ENCODE measurements around the gene CHTOP.

CHTOP gene

GRCh38 chr1:153643100-153643499 lies 9.2 kb downstream of the CHTOP start:
- H4K91ac ChIP-seq (ENCODE audit: low read length): no peak overlapping the region
- no peak overlapping the region for H2BK12ac ChIP-seq (ENCODE audit: low read length in 2 of 2)
- WGBS: over 99% methylated on average over 7 of the region's 11 CpGs
- H3K18ac ChIP-seq (ENCODE audit: low read depth in 1 of 2, low read length in 2 of 2): no peak overlapping the region
- no peaks in the 10 kb centered on the region for H3K9me3 ChIP-seq (ENCODE audit: control insufficient read depth, low read length)
- no peak overlapping the region for H3K9ac ChIP-seq (ENCODE audit: low read length)
- H2AK5ac ChIP-seq (ENCODE audit: low read length, severe bottlenecking): no peak overlapping the region
- no peak for DNase-seq
- no peaks in the 10 kb centered on the region for H3K27me3 ChIP-seq (ENCODE audit: control insufficient read depth in 1 of 2, insufficient read depth in 1 of 2, low read length in 2 of 2)
- no peak overlapping the region for H3K4me2 ChIP-seq (ENCODE audit: low read length, poor library complexity, severe bottlenecking)
- H2AFZ ChIP-seq (ENCODE audit: low read depth, low read length): no peak overlapping the region
- H2BK15ac ChIP-seq (ENCODE audit: low read depth, poor library complexity, severe bottlenecking): no peak overlapping the region
- H2BK5ac ChIP-seq (ENCODE audit: low read depth, low read length, poor library complexity, severe bottlenecking): no peak overlapping the region
- no peak overlapping the region for H4K8ac ChIP-seq (ENCODE audit: low read length)
- H3K36me3 ChIP-seq (ENCODE audit: control insufficient read depth in 1 of 2, insufficient read depth in 2 of 2, low read depth in 1 of 2, low read length in 2 of 2): peaks cover 51 to 93% of the 10 kb centered on the region in 2 experiments
- H3K23ac ChIP-seq (ENCODE audit: low read length in 2 of 2): no peak overlapping the region
- no peak overlapping the region for H3K27ac ChIP-seq (ENCODE audit: low read length, poor library complexity, severe bottlenecking)
- peaks cover 4% of the 10 kb centered on the region for H3K4me1 ChIP-seq (ENCODE audit: control insufficient read depth, insufficient read depth, low read depth, low read length)
- no peak overlapping the region for H3K4ac ChIP-seq (ENCODE audit: low read depth in 1 of 2, low read length in 2 of 2)
- H3K14ac ChIP-seq (ENCODE audit: low read length in 2 of 2): no peak overlapping the region
- H3K4me3 ChIP-seq (ENCODE audit: insufficient read depth in 1 of 2, low read depth in 1 of 2, low read length in 2 of 2): no peak overlapping the region
- H3K79me1 ChIP-seq (replicated peaks; ENCODE audit: low read length, poor library complexity, severe bottlenecking): peaks cover 26% of the 10 kb centered on the region
- no peak overlapping the region for H2BK120ac ChIP-seq (ENCODE audit: low read depth, low read length)

DNA sequence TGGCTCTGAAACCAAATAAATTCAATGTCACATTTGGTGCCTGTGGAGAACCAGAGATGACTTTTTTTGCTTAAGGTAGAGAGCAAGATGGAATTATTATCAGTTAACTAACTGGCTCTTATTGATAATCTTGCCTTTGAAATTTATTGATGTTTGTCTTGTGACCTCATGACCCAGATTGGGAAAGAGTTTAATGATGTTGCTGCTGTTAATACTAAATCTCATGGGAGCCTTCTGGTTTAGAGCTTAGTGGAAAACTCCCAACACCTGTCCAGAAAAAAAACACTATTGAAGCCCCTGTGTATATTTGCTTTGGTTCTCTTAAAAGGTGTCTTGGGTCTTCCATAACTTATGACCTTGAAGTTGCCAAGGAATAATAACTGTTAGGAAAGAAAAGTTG lies 9.9 kb downstream of the CHTOP start:
- Histone ChIP-seq H3K9ac (ENCODE audit: low read length) (peak overlapping the region; percentile 5), H3K23ac (ENCODE audit: low read length in 2 of 2) (no peak overlapping the region), H2BK120ac (ENCODE audit: low read depth, low read length) (no peak overlapping the region), H3K4me1 (ENCODE audit: control insufficient read depth, insufficient read depth, low read depth, low read length) (peaks cover 4% of the 10 kb centered on the region), H3K27ac (ENCODE audit: low read length, poor library complexity, severe bottlenecking) (no peak overlapping the region), H3K4ac (ENCODE audit: low read depth in 1 of 2, low read length in 2 of 2) (no peak overlapping the region), H3K18ac (ENCODE audit: low read depth in 1 of 2, low read length in 2 of 2) (no peak overlapping the region), H3K36me3 (ENCODE audit: control insufficient read depth in 1 of 2, insufficient read depth in 2 of 2, low read depth in 1 of 2, low read length in 2 of 2) (peaks cover 46 to 86% of the 10 kb centered on the region in 2 experiments), H3K14ac (ENCODE audit: low read length in 2 of 2) (no peak overlapping the region), H3K27me3 (ENCODE audit: control insufficient read depth in 1 of 2, insufficient read depth in 1 of 2, low read length in 2 of 2) (no peaks in the 10 kb centered on the region), H2BK5ac (ENCODE audit: low read depth, low read length, poor library complexity, severe bottlenecking) (no peak overlapping the region), H3K4me2 (ENCODE audit: low read length, poor library complexity, severe bottlenecking) (no peak overlapping the region), H2BK15ac (ENCODE audit: low read depth, poor library complexity, severe bottlenecking) (no peak overlapping the region), H2BK12ac (ENCODE audit: low read length in 2 of 2) (no peak overlapping the region), H2AK5ac (ENCODE audit: low read length, severe bottlenecking) (no peak overlapping the region), H4K91ac (ENCODE audit: low read length) (no peak overlapping the region), H2AFZ (ENCODE audit: low read depth, low read length) (no peak overlapping the region), H3K9me3 (ENCODE audit: control insufficient read depth, low read length) (no peaks in the 10 kb centered on the region), H3K4me3 (ENCODE audit: insufficient read depth in 1 of 2, low read depth in 1 of 2, low read length in 2 of 2) (no peak overlapping the region), H4K8ac (ENCODE audit: low read length) (no peak overlapping the region), H3K79me1 (replicated peaks; ENCODE audit: low read length, poor library complexity, severe bottlenecking) (peaks cover 24% of the 10 kb centered on the region)
- no peak for DNase-seq

GRCh38 chr1:153646672-153647345 lies 12.9 kb downstream of the CHTOP start:
- Histone ChIP-seq H2BK5ac (ENCODE audit: low read depth, low read length, poor library complexity, severe bottlenecking) (no peak overlapping the region), H3K4me1 (ENCODE audit: control insufficient read depth, insufficient read depth, low read depth, low read length) (peaks cover 10% of the 10 kb centered on the region), H3K18ac (ENCODE audit: low read depth in 1 of 2, low read length in 2 of 2) (no peak overlapping the region), H3K4ac (ENCODE audit: low read depth in 1 of 2, low read length in 2 of 2) (no peak overlapping the region), H2BK120ac (ENCODE audit: low read depth, low read length) (no peak overlapping the region), H3K23ac (ENCODE audit: low read length in 2 of 2) (no peak overlapping the region), H3K27ac (ENCODE audit: low read length, poor library complexity, severe bottlenecking) (no peak overlapping the region), H3K4me2 (ENCODE audit: low read length, poor library complexity, severe bottlenecking) (no peak overlapping the region), H3K9me3 (ENCODE audit: control insufficient read depth, low read length) (no peaks in the 10 kb centered on the region), H3K36me3 (ENCODE audit: control insufficient read depth in 1 of 2, insufficient read depth in 2 of 2, low read depth in 1 of 2, low read length in 2 of 2) (peaks cover 34 to 56% of the 10 kb centered on the region in 2 experiments), H4K91ac (ENCODE audit: low read length) (no peak overlapping the region), H3K27me3 (ENCODE audit: control insufficient read depth in 1 of 2, insufficient read depth in 1 of 2, low read length in 2 of 2) (no peaks in the 10 kb centered on the region), H4K8ac (ENCODE audit: low read length) (no peak overlapping the region), H2BK15ac (ENCODE audit: low read depth, poor library complexity, severe bottlenecking) (no peak overlapping the region), H3K14ac (ENCODE audit: low read length in 2 of 2) (no peak overlapping the region), H2AK5ac (ENCODE audit: low read length, severe bottlenecking) (no peak overlapping the region), H3K4me3 (ENCODE audit: insufficient read depth in 1 of 2, low read depth in 1 of 2, low read length in 2 of 2) (no peak overlapping the region), H3K79me1 (replicated peaks; ENCODE audit: low read length, poor library complexity, severe bottlenecking) (peaks cover 20% of the 10 kb centered on the region), H3K9ac (ENCODE audit: low read length) (no peak overlapping the region), H2AFZ (ENCODE audit: low read depth, low read length) (no peak overlapping the region), H2BK12ac (ENCODE audit: low read length in 2 of 2) (no peak overlapping the region)
- 94% methylated on average over 3 of the region's 5 CpGs for WGBS
- DNase-seq: no peak

- H3K4me1 ChIP-seq (ENCODE audit: control insufficient read depth, insufficient read depth, low read depth, low read length): peaks cover 10% of the 10 kb centered on the region
- DNase-seq: no peak
- H2AK5ac ChIP-seq (ENCODE audit: low read length, severe bottlenecking): no peak overlapping the region
- H2BK120ac ChIP-seq (ENCODE audit: low read depth, low read length): no peak overlapping the region
- no peaks in the 10 kb centered on the region for H3K9me3 ChIP-seq (ENCODE audit: control insufficient read depth, low read length)
- no peak overlapping the region for H3K23ac ChIP-seq (ENCODE audit: low read length in 2 of 2)
- peaks cover 15% of the 10 kb centered on the region for H3K79me1 ChIP-seq (replicated peaks; ENCODE audit: low read length, poor library complexity, severe bottlenecking)
- H3K9ac ChIP-seq (ENCODE audit: low read length): no peak overlapping the region
- no peak overlapping the region for H3K14ac ChIP-seq (ENCODE audit: low read length in 2 of 2)
- no peak overlapping the region for H4K91ac ChIP-seq (ENCODE audit: low read length)
- H2BK5ac ChIP-seq (ENCODE audit: low read depth, low read length, poor library complexity, severe bottlenecking): no peak overlapping the region
- no peak overlapping the region for H3K4me2 ChIP-seq (ENCODE audit: low read length, poor library complexity, severe bottlenecking)
- no peak overlapping the region for H2AFZ ChIP-seq (ENCODE audit: low read depth, low read length)
- no peaks in the 10 kb centered on the region for H3K27me3 ChIP-seq (ENCODE audit: control insufficient read depth in 1 of 2, insufficient read depth in 1 of 2, low read length in 2 of 2)
- no peak overlapping the region for H3K27ac ChIP-seq (ENCODE audit: low read length, poor library complexity, severe bottlenecking)
- 69% methylated on average over 2 of the region's 2 CpGs for WGBS
- no peak overlapping the region for H4K8ac ChIP-seq (ENCODE audit: low read length)
- no peak overlapping the region for H2BK15ac ChIP-seq (ENCODE audit: low read depth, poor library complexity, severe bottlenecking)
- H3K4me3 ChIP-seq (ENCODE audit: insufficient read depth in 1 of 2, low read depth in 1 of 2, low read length in 2 of 2): no peak overlapping the region
- no peak overlapping the region for H3K4ac ChIP-seq (ENCODE audit: low read depth in 1 of 2, low read length in 2 of 2)
- H3K36me3 ChIP-seq (ENCODE audit: control insufficient read depth in 1 of 2, insufficient read depth in 2 of 2, low read depth in 1 of 2, low read length in 2 of 2): peaks cover 29 to 51% of the 10 kb centered on the region in 2 experiments
- H3K18ac ChIP-seq (ENCODE audit: low read depth in 1 of 2, low read length in 2 of 2): peak overlapping the region in 1 of 2 experiments; percentile 5
- no peak overlapping the region for H2BK12ac ChIP-seq (ENCODE audit: low read length in 2 of 2)
Observed at GRCh38 chr1:153647346-153647714, 13.5 kb downstream of the CHTOP start.

All from mesenchymal stem cell (in vitro differentiated cells and primary cell).